Activated CD8-positive, alpha-beta memory T cell treated with anti-CD3 and anti-CD28 coated beads, Interleukin-2, amount 10 ng/mL, durations not matched to agents 7 days and 5 days (primary cell): ENCODE measurements around the gene CACNG3. TPM values are rescaled to one million over a fixed set of nuclear protein-coding genes. Genes with fewer than 3 reads are reported as not detected.

Experiments
- ATAC-seq: fragments of 150-1000 bp; cut with Tn5 transposase; one replicate; pipeline ENCODE4 v1.10.0; 2021; ENCODE audit warnings: moderate library complexity
- CTCF ChIA-PET: fragments of 350-600 bp; sonication (Branson Sonifier 250); formaldehyde crosslinking; loops from one replicate; lab custom pipeline; 2021; ENCODE audit warnings: antibody characterized with exemption; lab: Charles Lee
- DNase-seq: peaks from one replicate; pipeline ENCODE4 v3.0.0-alpha.2; 2020
- H3K27ac Mint-ChIP-seq: one replicate; pipeline ENCODE4 v1.8.0; 2021; ENCODE audit warnings: mild to moderate bottlenecking, mixed read lengths
- H3K27me3 Mint-ChIP-seq: one replicate; pipeline ENCODE4 v1.8.0; 2021; ENCODE audit warnings: mixed read lengths
- H3K36me3 Mint-ChIP-seq: one replicate; pipeline ENCODE4 v1.8.0; 2021; ENCODE audit warnings: mild to moderate bottlenecking, mixed read lengths
- H3K4me1 Mint-ChIP-seq: one replicate; pipeline ENCODE4 v1.8.0; 2021; ENCODE audit warnings: mixed read lengths
- H3K4me3 Mint-ChIP-seq: one replicate; pipeline ENCODE4 v1.8.0; 2021; ENCODE audit warnings: mild to moderate bottlenecking, moderate library complexity, mixed read lengths
- H3K9me3 Mint-ChIP-seq: one replicate; pipeline ENCODE4 v1.8.0; 2022; ENCODE audit warnings: low read depth, mixed read lengths
- total RNA-seq, 2 experiments: library from RNA; stranded (reverse); gene quantifications; one replicate each; pipeline ENCODE4 v1.2.3, GENCODE V29; 2021

CACNG3 gene
- total RNA-seq, 2 experiments from 2014 or later, result not detected

DNA sequence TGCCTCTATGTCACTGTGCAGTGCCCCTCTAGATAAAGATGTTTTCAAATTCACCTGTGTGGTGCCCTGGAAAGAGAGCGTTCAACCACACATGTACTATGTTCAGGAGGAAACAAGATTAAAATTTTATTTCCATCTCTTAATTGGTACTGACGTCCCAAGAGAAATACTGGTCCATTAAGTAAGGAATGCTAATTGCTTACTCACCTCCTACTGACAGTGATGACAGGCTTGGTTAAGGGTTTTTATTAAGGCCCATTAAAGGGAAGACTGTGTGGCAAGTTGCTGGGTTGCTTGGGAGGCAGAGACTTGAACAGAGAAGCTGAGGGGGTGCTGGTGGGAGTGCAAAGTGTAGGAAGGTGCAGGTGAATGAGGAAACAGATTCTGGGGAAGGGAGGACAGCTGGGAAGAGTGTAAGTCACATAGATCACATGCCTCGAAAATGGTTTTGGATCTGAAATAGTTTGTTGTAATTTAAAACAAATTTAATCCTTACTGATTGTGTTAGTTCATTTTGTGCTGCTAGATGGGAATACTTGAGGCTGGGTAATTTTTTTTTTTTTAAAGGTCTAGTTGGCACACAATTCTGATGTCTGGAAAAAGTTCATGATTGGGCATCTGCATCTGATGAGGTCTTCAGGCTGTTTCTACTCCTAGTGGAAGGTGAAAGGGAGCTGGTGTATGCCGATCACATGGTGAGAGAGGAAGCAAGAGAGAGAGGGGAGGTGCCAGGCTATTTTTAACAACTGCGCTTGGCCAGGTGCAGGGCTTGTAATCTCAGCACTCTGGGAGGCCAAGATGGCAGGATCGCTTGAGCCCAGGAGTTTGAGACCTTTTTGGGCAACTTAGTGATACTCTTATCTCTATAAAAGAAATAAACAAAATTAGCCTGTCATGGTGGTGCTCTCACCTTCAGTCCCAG lies 140.5 kb downstream of the CACNG3 start:
- Mint-ChIP-seq H3K4me3 (no peak overlapping the region), H3K9me3 (no peaks in the 10 kb centered on the region), H3K36me3 (no peaks in the 10 kb centered on the region), H3K27me3 (peaks cover 32% of the 10 kb centered on the region), H3K27ac (no peak overlapping the region), H3K4me1 (no peaks in the 10 kb centered on the region)
- DNase-seq, result no peak
- CTCF ChIA-PET, result no interaction called here
- no peak for ATAC-seq

DNA sequence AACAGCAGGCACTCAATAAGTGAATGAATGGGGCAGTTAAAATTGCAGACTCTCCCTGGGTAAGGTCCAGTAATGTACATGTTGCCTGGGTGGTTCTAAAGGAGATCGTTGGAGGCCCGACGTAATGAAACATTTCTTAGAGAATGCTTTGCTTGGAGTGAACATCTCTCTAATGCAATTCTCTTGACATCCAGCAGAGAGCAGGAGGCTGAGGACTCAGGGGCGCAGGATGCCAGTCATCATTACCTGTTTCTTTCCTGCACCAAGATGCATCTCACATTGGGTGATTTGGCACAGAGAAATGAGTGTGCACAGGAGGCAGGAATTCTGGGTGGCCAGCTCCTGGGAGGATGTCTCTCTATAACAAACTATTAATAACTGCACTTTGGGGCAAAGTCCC lies 152.9 kb downstream of the CACNG3 start:
- no peaks in the 10 kb centered on the region for H3K9me3 Mint-ChIP-seq
- no peak overlapping the region for H3K27ac Mint-ChIP-seq
- no peaks in the 10 kb centered on the region for H3K4me1 Mint-ChIP-seq
- no peak for ATAC-seq
- H3K27me3 Mint-ChIP-seq, result peaks cover 1% of the 10 kb centered on the region
- no peak overlapping the region for H3K4me3 Mint-ChIP-seq
- CTCF ChIA-PET, result no interaction called here
- DNase-seq, result no peak
- H3K36me3 Mint-ChIP-seq, result peaks cover 1% of the 10 kb centered on the region
